NB4 (cell line): ENCODE results near the gene SH2B3.

ENCODE experiments used
- DNase-seq: peaks from one replicate; pipeline ENCODE4 v3.0.0; 2010; ENCODE audit warnings: low read depth
- H3K4me3 ChIP-seq: one replicate; pipeline ENCODE4 v1.5.1; 2011; ENCODE audit warnings: mild to moderate bottlenecking, low read depth, low read length, moderate library complexity
- MAX ChIP-seq: IDR thresholded peaks from 2 replicates; pipeline ENCODE4 v1.6.1; 2011; ENCODE audit warnings: low read depth, low read length
- MYC ChIP-seq: IDR thresholded peaks from 2 replicates; pipeline ENCODE4 v1.6.1; 2011; ENCODE audit warnings: low read depth, low read length
- POLR2A ChIP-seq: IDR thresholded peaks from 2 replicates; pipeline ENCODE4 v1.6.1; 2011; ENCODE audit warnings: mild to moderate bottlenecking; ENCODE audit not compliant: insufficient read length; ENCODE audit errors: extremely low read depth
- TF ChIP-seq, protein P1 (sequence below): IDR thresholded peaks from one replicate; pipeline ENCODE4 v1.5.1; 2012; ENCODE audit warnings: low read depth, low read length

The SH2B3 gene

DNA sequence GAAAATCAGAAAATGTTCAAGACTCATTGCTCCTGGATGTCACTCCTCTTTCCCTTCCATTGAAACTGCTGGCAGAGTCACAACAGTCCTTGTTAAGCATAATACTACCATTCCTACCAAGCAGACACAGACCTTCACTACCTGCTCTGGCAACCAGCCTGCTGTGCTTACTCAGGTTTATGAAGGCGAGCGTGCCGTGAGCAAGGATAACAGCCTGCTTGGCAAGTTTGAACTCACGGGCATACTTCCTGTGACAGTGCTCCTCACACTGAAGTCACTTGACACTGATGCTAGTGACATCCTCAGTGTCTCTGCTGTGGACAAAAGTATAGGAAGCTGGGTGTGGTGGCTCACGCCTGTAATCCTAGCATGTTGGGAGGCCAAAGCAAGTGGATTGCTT lies 21.1 kb upstream of the SH2B3 start:
- no peak for DNase-seq
- no peak overlapping the region for H3K4me3 ChIP-seq
- no peak for TF ChIP-seq MYC
- TF ChIP-seq MAX, result no peak
- no peak for TF ChIP-seq POLR2A
- TF ChIP-seq, protein P1, sequence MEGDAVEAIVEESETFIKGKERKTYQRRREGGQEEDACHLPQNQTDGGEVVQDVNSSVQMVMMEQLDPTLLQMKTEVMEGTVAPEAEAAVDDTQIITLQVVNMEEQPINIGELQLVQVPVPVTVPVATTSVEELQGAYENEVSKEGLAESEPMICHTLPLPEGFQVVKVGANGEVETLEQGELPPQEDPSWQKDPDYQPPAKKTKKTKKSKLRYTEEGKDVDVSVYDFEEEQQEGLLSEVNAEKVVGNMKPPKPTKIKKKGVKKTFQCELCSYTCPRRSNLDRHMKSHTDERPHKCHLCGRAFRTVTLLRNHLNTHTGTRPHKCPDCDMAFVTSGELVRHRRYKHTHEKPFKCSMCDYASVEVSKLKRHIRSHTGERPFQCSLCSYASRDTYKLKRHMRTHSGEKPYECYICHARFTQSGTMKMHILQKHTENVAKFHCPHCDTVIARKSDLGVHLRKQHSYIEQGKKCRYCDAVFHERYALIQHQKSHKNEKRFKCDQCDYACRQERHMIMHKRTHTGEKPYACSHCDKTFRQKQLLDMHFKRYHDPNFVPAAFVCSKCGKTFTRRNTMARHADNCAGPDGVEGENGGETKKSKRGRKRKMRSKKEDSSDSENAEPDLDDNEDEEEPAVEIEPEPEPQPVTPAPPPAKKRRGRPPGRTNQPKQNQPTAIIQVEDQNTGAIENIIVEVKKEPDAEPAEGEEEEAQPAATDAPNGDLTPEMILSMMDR, result no peak

DNA sequence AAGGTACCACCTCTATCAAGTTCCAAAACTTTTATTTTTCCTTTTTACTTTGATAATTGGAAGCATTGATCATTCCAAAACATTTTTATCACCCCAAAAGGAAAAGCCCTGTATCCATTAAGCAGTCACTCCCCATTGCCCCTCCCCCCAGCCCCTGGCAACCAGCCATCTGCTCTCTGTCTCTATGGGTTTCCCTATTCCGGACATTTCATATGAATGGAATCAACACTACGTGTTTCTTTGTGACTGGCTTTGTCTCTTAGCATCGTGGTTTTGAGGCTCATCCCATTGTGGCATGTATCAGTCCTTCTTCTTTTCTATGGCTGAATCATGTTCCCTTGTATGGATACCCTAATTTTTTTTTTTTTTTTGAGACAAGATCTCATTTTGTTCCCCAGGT lies 18.8 kb upstream of the SH2B3 start:
- TF ChIP-seq MAX, result no peak
- no peak for TF ChIP-seq POLR2A
- TF ChIP-seq, protein P1, result no peak
- TF ChIP-seq MYC, result no peak
- DNase-seq, result no peak

GRCh38 chr12:111387747-111388323 lies 17.9 kb upstream of the SH2B3 start:
- H3K4me3 ChIP-seq, result no peak overlapping the region
- no peak for TF ChIP-seq POLR2A
- TF ChIP-seq, protein P1, result no peak
- no peak for TF ChIP-seq MAX
- TF ChIP-seq MYC, result no peak
- DNase-seq, result no peak

More for the DNA sequence above, 18.8 kb upstream of the SH2B3 start:
- no peak overlapping the region for H3K4me3 ChIP-seq

GRCh38 chr12:111389635-111390034 lies 16.1 kb upstream of the SH2B3 start:
- TF ChIP-seq MYC (no peak), POLR2A (no peak), MAX (no peak)
- TF ChIP-seq, protein P1, result no peak
- no peak overlapping the region for H3K4me3 ChIP-seq
- no peak for DNase-seq

DNA sequence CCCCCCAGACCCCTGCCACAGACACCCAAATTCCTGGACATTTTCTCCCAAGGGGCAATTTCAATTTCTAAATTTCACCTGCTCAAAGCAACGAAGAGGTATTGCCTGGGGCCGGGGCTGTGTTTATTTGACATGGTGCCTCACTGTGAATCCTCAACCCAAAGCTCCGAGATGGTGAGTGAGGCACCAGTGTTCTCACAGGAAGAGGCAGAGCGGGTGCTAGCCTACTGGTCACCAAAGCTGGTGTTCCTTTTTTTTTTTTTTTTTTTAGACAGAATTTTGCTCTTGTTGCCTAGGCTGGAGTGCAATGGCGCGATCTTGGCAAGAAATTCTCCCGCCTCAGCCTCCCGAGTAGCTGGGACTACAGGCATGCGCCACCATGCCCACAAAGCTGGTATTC lies 14.8 kb upstream of the SH2B3 start:
- no peak for TF ChIP-seq MYC
- no peak overlapping the region for H3K4me3 ChIP-seq
- no peak for DNase-seq

DNA sequence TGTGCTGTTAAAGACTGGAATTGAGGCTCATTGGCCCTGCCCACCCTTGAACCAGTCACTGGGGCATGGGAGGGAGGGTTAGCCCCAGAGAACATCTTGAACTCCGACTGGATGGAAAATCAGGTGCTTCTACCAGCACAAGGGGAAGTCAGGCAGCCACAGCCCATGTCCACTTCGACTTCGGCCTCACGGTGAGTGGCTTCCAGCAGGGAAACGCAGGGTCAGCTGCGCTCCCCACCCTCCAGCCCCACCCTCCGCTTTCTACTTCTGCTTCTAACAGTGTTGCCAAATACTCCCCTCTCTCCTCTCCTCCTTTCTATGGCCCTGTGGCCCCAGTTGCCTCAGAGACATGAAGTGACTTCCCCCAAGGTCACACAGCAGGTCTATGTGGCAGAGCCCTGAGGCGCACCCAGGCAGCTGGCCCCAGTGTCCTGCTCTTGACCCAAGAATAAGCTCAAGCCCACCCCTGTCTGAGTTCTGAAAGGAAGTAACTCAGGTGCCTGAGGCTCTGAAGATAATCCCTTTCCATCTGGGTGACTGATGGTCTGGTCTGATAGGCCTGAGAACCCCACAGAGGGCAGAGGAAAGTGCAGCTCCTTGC lies 11.9 kb upstream of the SH2B3 start:
- DNase-seq, result peak; percentile 67
- no peak for TF ChIP-seq MAX
- no peak overlapping the region for H3K4me3 ChIP-seq

DNA sequence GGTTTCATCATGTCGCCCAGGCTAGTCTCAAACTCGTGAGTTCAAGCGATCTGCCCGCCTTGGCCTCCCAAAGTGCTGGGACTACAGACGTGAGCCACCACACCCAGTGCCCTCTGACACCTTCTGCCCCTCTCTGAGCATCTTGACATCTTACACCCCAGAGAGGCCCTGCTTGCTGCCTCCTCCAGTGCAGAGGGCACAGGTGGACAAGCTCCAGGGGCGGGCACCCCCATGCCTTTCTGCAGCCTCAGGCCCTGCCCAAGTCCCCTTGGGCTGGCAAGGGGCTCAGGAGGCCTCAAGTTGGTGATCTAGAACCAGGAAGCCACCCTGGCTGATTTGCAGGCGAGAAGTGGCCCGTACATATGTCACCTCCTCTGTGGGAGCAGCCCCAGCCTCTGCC lies 11.2 kb upstream of the SH2B3 start:
- DNase-seq, result no peak
- no peak overlapping the region for H3K4me3 ChIP-seq
- TF ChIP-seq POLR2A (no peak), MAX (no peak), MYC (no peak)
- TF ChIP-seq, protein P1, result no peak
